HL-60/S4 treated with phorbol 12-myristate 13-acetate at 8.2 ng/mL for 4 days and 3 days (cell line): Measurements from ENCODE around the gene TMEM79.

Source experiments
- in situ Hi-C: fragments of 300-500 bp; cut with MboI; formaldehyde crosslinking; loops from 2 replicates; pipeline ENCODE4 v1.15.0; 2022; ENCODE audit warnings: low sequenced_read_pairs

Gene TMEM79

DNA sequence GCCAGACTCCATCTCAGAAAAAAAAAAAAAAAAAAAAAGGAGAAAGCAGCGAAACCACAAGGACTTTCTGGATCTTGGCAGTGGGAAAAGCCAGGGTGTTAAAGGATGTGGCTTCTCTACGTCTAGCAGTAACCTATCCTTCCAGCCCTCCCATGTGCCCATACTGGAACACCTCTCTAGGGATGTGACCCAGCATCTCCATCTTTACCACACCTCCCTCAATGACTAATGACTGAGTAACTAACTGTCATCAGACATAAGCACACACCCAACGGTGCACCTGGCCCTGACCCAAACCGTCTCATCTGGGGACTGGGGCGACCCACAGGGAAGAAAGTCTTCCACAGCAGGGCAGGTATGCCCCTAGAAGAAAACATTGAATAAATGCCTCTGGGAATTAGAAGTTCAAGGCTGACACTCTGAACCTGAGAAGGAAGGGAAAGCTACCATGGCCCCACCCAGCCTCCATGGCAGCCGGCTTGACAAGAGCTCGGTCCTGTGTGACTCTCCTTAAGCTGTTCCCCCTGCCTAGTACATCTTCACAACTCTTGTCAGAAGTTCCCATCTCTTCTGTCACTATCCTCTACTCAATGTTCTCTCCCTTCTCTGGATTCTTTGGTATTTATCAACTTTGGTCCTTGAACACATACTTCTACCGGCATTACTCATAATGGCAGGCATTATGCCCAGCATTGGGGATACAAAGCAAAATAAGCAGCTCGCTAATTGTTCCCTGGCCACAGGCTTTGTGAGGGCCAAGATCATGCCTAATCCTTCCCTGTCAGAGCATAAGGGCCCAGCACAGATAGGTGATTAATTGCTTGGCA lies 21.5 kb upstream of the TMEM79 start:
- in situ Hi-C loops, result no loop called here

- in situ Hi-C loops, result no loop called here
These were observed 20.9 kb upstream of the TMEM79 start for GRCh38 chr1:156263288-156263655.

DNA sequence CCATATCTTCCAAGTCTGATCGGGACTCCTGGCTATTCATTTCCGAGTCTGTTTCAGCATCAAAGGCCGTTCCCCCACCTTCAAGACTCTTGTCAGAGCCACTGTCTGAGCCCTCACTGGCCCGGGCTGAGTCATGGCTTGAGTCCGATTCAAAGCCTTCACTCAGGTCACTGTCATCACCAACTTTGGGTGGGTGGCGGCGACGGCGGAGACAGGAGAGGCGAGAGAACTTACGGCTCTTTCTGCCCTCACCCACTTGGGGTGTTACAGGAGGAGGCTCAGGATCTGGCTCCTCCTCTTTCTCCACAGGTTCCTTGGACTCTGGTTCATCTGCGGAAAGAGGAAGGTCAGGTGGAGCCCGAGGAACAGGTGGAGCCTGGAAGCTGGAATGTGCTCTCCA lies 18.1 kb upstream of the TMEM79 start:
- in situ Hi-C loops, result no loop called here

- in situ Hi-C loops, result no loop called here
These were observed 15.8 kb upstream of the TMEM79 start for GRCh38 chr1:156268336-156268735.

GRCh38 chr1:156270314-156270713 lies 13.8 kb upstream of the TMEM79 start:
- in situ Hi-C loops, result no loop called here

- in situ Hi-C loops, result no loop called here
These were observed 7.6 kb upstream of the TMEM79 start for GRCh38 chr1:156276532-156276931.

GRCh38 chr1:156276966-156277381 lies 7.2 kb upstream of the TMEM79 start:
- in situ Hi-C loops, result no loop called here

DNA sequence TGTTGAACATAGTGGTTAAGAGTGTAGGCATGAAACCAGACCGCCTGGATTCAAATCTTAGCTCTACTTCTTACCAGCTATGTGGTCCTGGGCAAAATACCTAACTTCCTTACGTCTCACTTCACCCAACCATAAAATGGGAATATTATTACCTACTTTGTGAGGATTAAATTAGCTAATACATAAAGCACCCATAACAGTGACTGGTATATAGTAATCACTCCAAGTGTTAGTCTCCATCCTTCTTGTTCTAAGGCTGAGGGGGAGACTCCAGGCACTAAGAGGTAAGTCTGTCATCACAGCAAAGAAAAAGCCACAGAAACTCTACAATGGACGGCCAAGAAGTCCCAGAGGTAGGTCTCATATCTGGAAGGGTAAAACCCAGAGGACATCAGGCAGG lies 4.3 kb upstream of the TMEM79 start:
- in situ Hi-C loops, result no loop called here

DNA sequence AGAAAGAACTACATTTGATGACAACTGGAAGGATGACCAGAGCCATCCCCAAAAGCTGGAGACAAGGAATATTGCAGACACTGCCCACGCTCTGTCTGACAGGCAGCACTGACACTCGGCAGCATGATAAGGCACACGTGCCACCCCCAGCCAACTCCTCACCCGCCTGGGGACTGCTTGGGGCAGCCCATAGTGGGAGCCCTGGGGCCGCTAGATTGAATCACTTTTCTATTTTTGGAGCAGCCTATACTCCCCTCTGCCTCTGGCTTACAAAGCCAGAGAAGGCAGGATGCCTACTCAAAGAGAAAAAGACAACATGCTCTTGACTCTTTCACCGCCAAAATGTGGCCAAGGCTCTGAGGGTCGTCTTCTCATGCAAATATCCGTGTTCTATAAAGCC lies 2.8 kb upstream of the TMEM79 start:
- in situ Hi-C loops, result no loop called here

- in situ Hi-C loops, result no loop called here
These were observed 2.2 kb upstream of the TMEM79 start for GRCh38 chr1:156281693-156282478.

GRCh38 chr1:156282479-156283222 lies 1.5 kb upstream of the TMEM79 start, which contains the start of gene SMG5:
Gene SMG5, minus strand, starts transcription at chr1:156282825. Its CDS starts 145 bp downstream, at chr1:156282680.
- in situ Hi-C loops, result no loop called here

GRCh38 chr1:156283521-156283920 lies 604 bp upstream of the TMEM79 start:
- in situ Hi-C loops, result no loop called here

DNA sequence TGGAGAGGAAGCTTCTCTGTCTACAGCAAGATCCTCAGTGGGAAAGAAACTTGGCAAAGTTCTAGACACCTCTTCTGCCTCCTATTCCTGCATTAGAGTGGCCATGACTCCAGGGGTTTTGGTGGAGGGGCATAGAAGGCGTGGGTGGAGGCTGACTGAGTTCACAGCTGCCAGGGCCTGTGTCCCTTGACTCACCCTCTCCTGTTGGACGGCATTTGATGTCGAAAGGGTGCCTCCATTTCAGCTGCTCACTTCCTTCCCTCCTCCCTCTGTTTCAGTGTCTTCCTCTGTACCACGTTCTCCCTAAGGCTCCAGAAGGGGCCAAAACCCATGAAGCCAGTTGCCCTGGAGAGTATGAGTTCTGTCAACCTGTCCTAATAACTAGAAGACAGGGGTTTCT lies 632 bp downstream of the TMEM79 start:
- in situ Hi-C loops, result no loop called here

DNA sequence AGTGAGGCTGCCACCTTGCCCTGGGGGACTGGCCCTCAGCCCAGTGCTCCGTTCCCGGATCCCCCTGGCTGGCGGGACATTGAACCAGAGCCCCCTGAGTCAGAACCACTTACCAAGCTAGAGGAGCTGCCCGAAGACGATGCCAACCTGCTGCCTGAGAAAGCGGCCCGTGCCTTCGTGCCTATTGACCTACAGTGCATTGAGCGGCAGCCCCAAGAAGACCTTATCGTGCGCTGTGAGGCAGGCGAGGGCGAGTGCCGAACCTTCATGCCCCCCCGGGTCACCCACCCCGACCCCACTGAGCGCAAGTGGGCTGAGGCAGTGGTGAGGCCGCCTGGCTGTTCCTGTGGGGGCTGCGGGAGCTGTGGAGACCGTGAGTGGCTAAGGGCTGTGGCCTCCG lies 1.3 kb downstream of the TMEM79 start:
- in situ Hi-C loops, result no loop called here

DNA sequence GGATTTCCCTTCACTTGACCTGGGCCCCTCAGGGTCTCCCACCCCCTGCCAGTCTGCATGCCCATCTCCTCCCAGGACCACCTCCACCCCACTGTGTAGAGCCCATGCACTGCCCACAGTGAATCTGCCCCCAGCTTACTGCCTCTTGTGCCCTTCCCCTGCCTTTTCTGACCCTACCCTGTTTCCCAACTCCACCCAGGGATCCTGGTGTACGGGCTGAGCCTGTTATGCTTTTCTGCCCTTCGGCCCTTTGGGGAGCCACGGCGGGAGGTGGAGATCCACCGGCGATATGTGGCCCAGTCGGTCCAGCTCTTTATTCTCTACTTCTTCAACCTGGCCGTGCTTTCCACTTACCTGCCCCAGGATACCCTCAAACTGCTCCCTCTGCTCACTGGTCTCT lies 1.9 kb downstream of the TMEM79 start:
- in situ Hi-C loops, result no loop called here

DNA sequence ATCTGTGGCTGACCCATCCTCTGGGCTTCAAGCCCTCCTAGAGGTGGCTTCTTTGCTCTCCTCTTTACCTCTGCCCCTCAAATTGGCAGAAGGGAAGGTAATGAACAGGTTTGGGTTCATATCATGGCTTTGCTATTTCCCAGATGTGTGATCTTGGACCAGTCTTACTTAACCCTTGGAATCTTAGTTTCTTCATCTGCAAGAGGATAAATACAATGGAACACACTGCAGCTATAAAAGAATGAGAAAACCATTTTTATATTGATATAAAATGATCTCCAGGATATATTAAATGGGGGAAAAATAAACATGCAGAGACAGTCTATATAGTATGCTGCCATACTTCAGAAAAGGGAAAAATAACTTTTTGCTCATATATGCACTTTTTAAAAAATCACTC lies 5.7 kb downstream of the TMEM79 start:
- in situ Hi-C loops, result no loop called here

DNA sequence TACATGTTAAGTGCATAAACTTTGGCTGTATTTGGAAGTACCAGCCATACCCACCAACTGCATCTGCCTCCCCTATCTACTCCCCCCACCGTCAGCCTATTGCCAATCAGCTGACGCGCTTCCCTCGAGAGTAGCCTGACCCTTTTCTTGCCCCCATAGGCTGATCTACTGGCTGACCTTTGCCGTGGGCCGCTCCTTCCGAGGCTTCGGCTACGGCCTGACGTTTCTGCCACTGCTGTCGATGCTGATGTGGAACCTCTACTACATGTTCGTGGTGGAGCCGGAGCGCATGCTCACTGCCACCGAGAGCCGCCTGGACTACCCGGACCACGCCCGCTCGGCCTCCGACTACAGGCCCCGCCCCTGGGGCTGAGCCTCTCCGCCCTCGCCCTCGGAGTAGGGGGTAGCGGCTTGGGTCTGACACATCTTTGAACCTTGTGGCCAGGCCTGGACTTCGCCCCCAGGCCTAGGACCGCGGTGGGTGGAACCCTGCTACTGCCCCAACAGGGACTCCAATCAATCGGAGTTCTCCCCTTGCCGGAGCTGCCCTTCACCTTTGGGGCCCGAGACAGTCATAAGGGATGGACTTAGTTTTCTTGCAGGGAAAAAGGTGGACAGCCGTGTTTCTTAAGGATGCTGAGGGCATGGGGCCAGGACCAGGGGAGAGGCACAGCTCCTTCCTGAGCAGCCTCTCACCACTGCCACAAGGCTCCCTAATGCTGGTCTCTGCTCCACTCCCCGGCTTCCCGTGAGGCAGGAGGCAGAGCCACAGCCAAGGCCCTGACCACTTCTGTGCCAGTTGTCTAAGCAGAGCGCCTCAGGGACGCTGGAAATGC lies 7.3 kb downstream of the TMEM79 start:
- in situ Hi-C loops, result no loop called here

- in situ Hi-C loops, result no loop called here
These were observed 8.9 kb downstream of the TMEM79 start for GRCh38 chr1:156293098-156293434.

GRCh38 chr1:156293895-156294294 lies 9.8 kb downstream of the TMEM79 start:
- in situ Hi-C loops, result no loop called here

- in situ Hi-C loops, result no loop called here
These were observed 11.3 kb downstream of the TMEM79 start, which contains the start of gene GLMP for GRCh38 chr1:156295391-156295947. Gene GLMP, minus strand, starts transcription at chr1:156295679. Its CDS starts 34 bp downstream, at chr1:156295645.
